AG09309 (cell line): ENCODE measurements around the gene CLIP1.
"Not testable (repeated sequence)": the region's sequence is repeated elsewhere in the genome, so short reads cannot be mapped to it uniquely, and the experiment has no call there.

Experiments
- DNase-seq: peaks from one replicate; pipeline ENCODE4 v3.0.0-alpha.2; 2010; ENCODE audit warnings: low read depth
- H3K4me3 ChIP-seq: 2 replicates; pipeline ENCODE4 v1.5.1; 2011; ENCODE audit warnings: mild to moderate bottlenecking, low read depth, low read length, moderate library complexity; ENCODE audit not compliant: control insufficient read depth
- CTCF ChIP-seq: IDR thresholded peaks from 2 replicates; pipeline ENCODE4 v1.5.1; 2011; ENCODE audit warnings: mild to moderate bottlenecking, low read depth, low read length, inconsistent platforms; ENCODE audit not compliant: insufficient read depth, control insufficient read depth; ENCODE audit errors: missing control alignments

Gene CLIP1

GRCh38 chr12:122449317-122449716 lies 26.8 kb upstream of the CLIP1 start:
- TF ChIP-seq CTCF = no peak
- DNase-seq = peak; percentile 34
- no peak overlapping the region for H3K4me3 ChIP-seq

- DNase-seq, H3K4me3 ChIP-seq: not testable (repeated sequence)
Observed at GRCh38 chr12:122447825-122448224, 25.4 kb upstream of the CLIP1 start.

GRCh38 chr12:122446390-122446789 lies 23.9 kb upstream of the CLIP1 start:
- DNase-seq, H3K4me3 ChIP-seq: not testable (repeated sequence)

GRCh38 chr12:122444071-122444470 lies 21.6 kb upstream of the CLIP1 start:
- DNase-seq, H3K4me3 ChIP-seq: not testable (repeated sequence)

GRCh38 chr12:122438822-122439221 lies 16.4 kb upstream of the CLIP1 start:
- not testable (repeated sequence) for DNase-seq, H3K4me3 ChIP-seq

- no peak for DNase-seq
- H3K4me3 ChIP-seq = no peak overlapping the region
- TF ChIP-seq CTCF = no peak
Observed at GRCh38 chr12:122437656-122438121, 15.2 kb upstream of the CLIP1 start.

GRCh38 chr12:122435186-122435585 lies 12.7 kb upstream of the CLIP1 start:
- no peak for TF ChIP-seq CTCF

GRCh38 chr12:122429043-122429442 lies 6.6 kb upstream of the CLIP1 start:
- DNase-seq, H3K4me3 ChIP-seq: not testable (repeated sequence)

More at GRCh38 chr12:122435186-122435585, 12.7 kb upstream of the CLIP1 start:
- no peak for DNase-seq
- no peak overlapping the region for H3K4me3 ChIP-seq

GRCh38 chr12:122427403-122427802 lies 4.9 kb upstream of the CLIP1 start:
- TF ChIP-seq CTCF = no peak
- H3K4me3 ChIP-seq = no peak overlapping the region
- DNase-seq = no peak
